Adrenal gland (tissue), 5 donors: Measurements from ENCODE around the gene LYSMD2.

ENCODE experiments used
- CTCF ChIP-seq, 6 experiments: fragments of 450-650 bp in 4 of 6; fragments of 200-600 bp in 2 of 6; sonication (generic) in 1 of 6; IDR thresholded peaks; 1 replicate in 5 of 6; 2 replicates in 1 of 6; pipeline versions ENCODE4 v1.5.1 to v1.8.0; 2016 to 2021; ENCODE audit warnings: antibody characterized with exemption in 6 of 6, mild to moderate bottlenecking in 2 of 6, moderate library complexity in 1 of 6
- POLR2A ChIP-seq, 2 donors: fragments of 450-650 bp; IDR thresholded peaks; one replicate each; pipeline ENCODE4 v1.6.1; 2017; ENCODE audit warnings: antibody characterized with exemption in 2 of 2, mild to moderate bottlenecking in 2 of 2, moderate library complexity in 1 of 2
- donor health status: DM: no; HTN: no; CAD: no.

- no peak for TF ChIP-seq CTCF (IDR thresholded peaks at IDR 0.05)
- no peak for TF ChIP-seq POLR2A (IDR thresholded peaks at IDR 0.05)
These were observed 1.1 kb upstream of the LYSMD2 start for GRCh38 chr15:51738553-51738952.
